GM23338 (cell line): ENCODE data around the gene ACAT2. TPM values are rescaled to one million over a fixed set of nuclear protein-coding genes. Genes with fewer than 3 reads are reported as not detected.

Experiments
- ATAC-seq: fragments of 200-7000 bp; cut with Tn5 transposase; 3 replicates; pipeline ENCODE4 v1.9.1; 2020
- DNase-seq: peaks from one replicate; pipeline ENCODE4 v3.0.0-alpha.2; 2015; ENCODE audit warnings: low spot score
- H2AFZ ChIP-seq: fragments of 200-600 bp; sonication (generic); 2 replicates; pipeline ENCODE4 v1.8.0; 2016; ENCODE audit warnings: antibody characterized with exemption, mild to moderate bottlenecking, moderate library complexity
- H3F3A ChIP-seq: fragments of 200-600 bp; sonication (generic); replicated peaks from 2 replicates; pipeline ENCODE4 v1.8.0; 2017; ENCODE audit warnings: antibody characterized with exemption, mixed run types, low read depth
- H3K27ac ChIP-seq: fragments of 200-600 bp; sonication (generic); 2 replicates; pipeline ENCODE4 v1.6.1; 2016; ENCODE audit warnings: low read depth
- H3K27me3 ChIP-seq: fragments of 200-600 bp; sonication (generic); 2 replicates; pipeline ENCODE4 v1.8.0; 2016; ENCODE audit warnings: mild to moderate bottlenecking, mixed run types, moderate library complexity; ENCODE audit not compliant: insufficient read depth
- H3K36me3 ChIP-seq: fragments of 200-600 bp; sonication (generic); 2 replicates; pipeline ENCODE4 v1.8.0; 2016; ENCODE audit warnings: mild to moderate bottlenecking; ENCODE audit not compliant: insufficient read depth
- H3K4me1 ChIP-seq: fragments of 200-600 bp; sonication (generic); 2 replicates; pipeline ENCODE4 v1.8.0; 2016; ENCODE audit warnings: mild to moderate bottlenecking, moderate library complexity; ENCODE audit not compliant: insufficient read depth
- H3K4me2 ChIP-seq: fragments of 200-600 bp; sonication (generic); 2 replicates; pipeline ENCODE4 v1.7.1; 2017; ENCODE audit warnings: mixed run types
- H3K4me3 ChIP-seq: fragments of 200-600 bp; sonication (generic); 2 replicates; pipeline ENCODE4 v1.6.1; 2016; ENCODE audit warnings: mixed run types
- H3K79me2 ChIP-seq: fragments of 200-600 bp; sonication (generic); replicated peaks from 2 replicates; pipeline ENCODE4 v1.8.0; 2017; ENCODE audit warnings: mild to moderate bottlenecking; ENCODE audit not compliant: insufficient read depth
- H3K9me2 ChIP-seq: fragments of 200-600 bp; sonication (generic); 2 replicates; pipeline ENCODE4 v1.8.0; 2017; ENCODE audit not compliant: insufficient read depth
- H4K20me1 ChIP-seq: fragments of 200-600 bp; sonication (generic); replicated peaks from 2 replicates; pipeline ENCODE4 v1.8.0; 2017; ENCODE audit warnings: mild to moderate bottlenecking; ENCODE audit not compliant: insufficient read depth
- H3K27ac Mint-ChIP-seq: 2 replicates; pipeline ENCODE4 v1.8.0; 2020; ENCODE audit warnings: inconsistent platforms, mild to moderate bottlenecking, moderate library complexity, mixed read lengths
- H3K27me3 Mint-ChIP-seq: 3 replicates; pipeline ENCODE4 v1.8.0; 2022; ENCODE audit warnings: low read depth, mild to moderate bottlenecking, moderate library complexity, mixed read lengths, inconsistent platforms; ENCODE audit not compliant: insufficient read depth, poor library complexity
- H3K36me3 Mint-ChIP-seq: 3 replicates; pipeline ENCODE4 v1.8.0; 2021; ENCODE audit warnings: low read depth, mild to moderate bottlenecking, inconsistent platforms, moderate library complexity, mixed read lengths
- H3K4me1 Mint-ChIP-seq: 3 replicates; pipeline ENCODE4 v1.8.0; 2020; ENCODE audit warnings: mild to moderate bottlenecking, inconsistent platforms, mixed read lengths
- H3K4me3 Mint-ChIP-seq: 3 replicates; pipeline ENCODE4 v1.8.0; 2021; ENCODE audit warnings: moderate library complexity, mild to moderate bottlenecking, inconsistent platforms, mixed read lengths
- H3K9me3 Mint-ChIP-seq: 3 replicates; pipeline ENCODE4 v1.8.0; 2020; ENCODE audit warnings: moderate library complexity, mild to moderate bottlenecking, inconsistent platforms, mixed read lengths
- CREB1 ChIP-seq: fragments of 250-450 bp; sonication (Bioruptor Pico); IDR thresholded peaks from 2 replicates; pipeline ENCODE4 v1.5.0; 2020; ENCODE audit warnings: low read depth, mild to moderate bottlenecking, moderate library complexity
- ETS1 ChIP-seq: IDR thresholded peaks from 2 replicates; pipeline ENCODE4 v1.6.1; 2016; ENCODE audit warnings: antibody characterized with exemption
- EZH2phosphoT487 ChIP-seq: fragments of 200-600 bp; sonication (generic); IDR thresholded peaks from one replicate; pipeline ENCODE4 v1.8.1; 2018; ENCODE audit warnings: antibody characterized with exemption; ENCODE audit not compliant: unreplicated experiment
- JUNB ChIP-seq: IDR thresholded peaks from one replicate; pipeline ENCODE4 v1.6.1; 2016; ENCODE audit warnings: antibody characterized with exemption; ENCODE audit not compliant: unreplicated experiment
- POLR2AphosphoS5 ChIP-seq: IDR thresholded peaks from 2 replicates; pipeline ENCODE4 v1.6.1; 2016; ENCODE audit warnings: antibody characterized with exemption, low read depth
- STAT1 ChIP-seq: IDR thresholded peaks from one replicate; pipeline ENCODE4 v1.6.1; 2016; ENCODE audit warnings: antibody characterized with exemption; ENCODE audit not compliant: unreplicated experiment
- ZNF114 ChIP-seq: fragments of 250-450 bp; sonication (Bioruptor Pico); IDR thresholded peaks from 2 replicates; pipeline ENCODE4 v1.5.0; 2020; ENCODE audit warnings: mild to moderate bottlenecking, moderate library complexity
- ZNF331 ChIP-seq: fragments of 250-450 bp; sonication (Bioruptor Pico); IDR thresholded peaks from 2 replicates; pipeline ENCODE4 v1.5.0; 2020; ENCODE audit warnings: low read depth, mild to moderate bottlenecking, moderate library complexity
- ZNF462 ChIP-seq: fragments of 250-450 bp; sonication (Bioruptor Pico); IDR thresholded peaks from 2 replicates; pipeline ENCODE4 v1.5.0; 2020; ENCODE audit warnings: mild to moderate bottlenecking, moderate library complexity
- polyA plus RNA-seq: library from polyadenylated mRNA; unstranded; fragments of >200 nt; fragmentation: Nextera tagmentation; extraction: Ambion mirVana; gene quantifications from 2 replicates; pipeline ENCODE4 v1.2.1, GENCODE V29; 2016
- total RNA-seq: library from RNA; depleted of rRNA; stranded (reverse); fragments of >200 nt; shearing (Covaris generic); gene quantifications from 2 replicates; pipeline ENCODE4 v1.2.3, GENCODE V29; 2014

The ACAT2 gene
- total and polyA plus RNA-seq, 2 experiments from 2014 or later = 108 to 151 TPM

- peak overlapping the region; percentile 90 for H3K4me3 Mint-ChIP-seq
- H3K27me3 ChIP-seq = no peaks in the 10 kb centered on the region
- ATAC-seq (peak; percentile 59), DNase-seq (peak; percentile 44)
- H4K20me1 ChIP-seq = 0 out of 2 replicates have a peak, but pooled peaks cover 9% of the 10 kb centered on the region
- H3K9me3 Mint-ChIP-seq = no peaks in the 10 kb centered on the region; the same call in 2 of the 3 replicates
- peaks cover 70% of the 10 kb centered on the region for H3K36me3 Mint-ChIP-seq
- peaks cover 42% of the 10 kb centered on the region for H3K79me2 ChIP-seq
- peak overlapping the region; percentile 80; the same call in 1 of the 2 replicates for H2AFZ ChIP-seq
- H3K4me3 ChIP-seq = peak overlapping the region; percentile 88
- H3K27me3 Mint-ChIP-seq = peaks cover 20% of the 10 kb centered on the region
- peaks cover 33% of the 10 kb centered on the region for H3K36me3 ChIP-seq
- peak overlapping the region; percentile 98 for H3K27ac ChIP-seq
- peaks cover 38% of the 10 kb centered on the region for H3K4me1 Mint-ChIP-seq
- TF ChIP-seq POLR2AphosphoS5 (no peak), CREB1 (CRISPR knock-in tag) (no peak), ZNF114 (CRISPR knock-in tag) (no peak), ETS1 (no peak)
- peaks cover 5% of the 10 kb centered on the region for H3F3A ChIP-seq
- H3K27ac Mint-ChIP-seq = peak overlapping the region; percentile 94
- H3K9me2 ChIP-seq = no peaks in the 10 kb centered on the region
- peak overlapping the region; percentile 71 for H3K4me2 ChIP-seq
- H3K4me1 ChIP-seq = peaks cover 18% of the 10 kb centered on the region
Observed at GRCh38 chr6:159761129-159761872, 544 bp upstream of the ACAT2 start.

- Histone ChIP-seq H4K20me1 (peaks cover 9% of the 10 kb centered on the region; the same call in 1 of the 2 replicates), H3K4me3 (peak overlapping the region; percentile 88), H3K4me1 (peaks cover 18% of the 10 kb centered on the region), H3K27me3 (no peaks in the 10 kb centered on the region), H2AFZ (no peak overlapping the region), H3K4me2 (peak overlapping the region; percentile 83), H3K9me2 (no peaks in the 10 kb centered on the region), H3K79me2 (peaks cover 44% of the 10 kb centered on the region), H3F3A (peaks cover 5% of the 10 kb centered on the region), H3K36me3 (peaks cover 41% of the 10 kb centered on the region), H3K27ac (no peak overlapping the region)
- Mint-ChIP-seq H3K27ac (peak overlapping the region; percentile 82), H3K4me3 (peak overlapping the region; percentile 90), H3K27me3 (peaks cover 20% of the 10 kb centered on the region), H3K4me1 (peaks cover 37% of the 10 kb centered on the region), H3K36me3 (peaks cover 71% of the 10 kb centered on the region), H3K9me3 (no peaks in the 10 kb centered on the region; the same call in 2 of the 3 replicates)
- ATAC-seq (no peak), DNase-seq (peak; percentile 20)
- TF ChIP-seq ZNF331 (no peak), STAT1 (no peak), JUNB (no peak), EZH2phosphoT487 (no peak), ETS1 (no peak), ZNF114 (CRISPR knock-in tag) (no peak), ZNF462 (CRISPR knock-in tag) (no peak)
Observed at GRCh38 chr6:159762681-159763293, 942 bp downstream of the ACAT2 start.
